ENCODE measurements around the gene GSK3A.

GRCh38 chr19:42250183-42250665 is 7.8 kb upstream of the GSK3A start:
- no peak for TF ChIP-seq CTCF (conservative IDR thresholded peaks at IDR 0.05)
- no peak for TF ChIP-seq EZH2 (IDR thresholded peaks at IDR 0.05; ENCODE audit: low read depth)
